ENCODE measurements around the gene EPX. TPM values are rescaled to one million over a fixed set of nuclear protein-coding genes. Genes with fewer than 3 reads are reported as not detected.

EPX gene
- total RNA-seq, 1 donor from 2014 or later, result not detected

- no peak for DNase-seq (ENCODE audit: low read depth)
- no peak overlapping the region for H3K4me3 ChIP-seq (ENCODE audit: low read depth, low read length)
- TF ChIP-seq CTCF (conservative IDR thresholded peaks at IDR 0.05; ENCODE audit: low read depth, low read length), result no peak
Observed at GRCh38 chr17:58247511-58248363, 55.2 kb downstream of the EPX start.

- H3K4me3 ChIP-seq (ENCODE audit: low read depth, low read length), result no peak overlapping the region
- TF ChIP-seq CTCF (conservative IDR thresholded peaks at IDR 0.05; ENCODE audit: low read depth, low read length), result no peak
- DNase-seq (ENCODE audit: low read depth), result no peak
Observed at GRCh38 chr17:58248955-58249269, 56.4 kb downstream of the EPX start.

DNA sequence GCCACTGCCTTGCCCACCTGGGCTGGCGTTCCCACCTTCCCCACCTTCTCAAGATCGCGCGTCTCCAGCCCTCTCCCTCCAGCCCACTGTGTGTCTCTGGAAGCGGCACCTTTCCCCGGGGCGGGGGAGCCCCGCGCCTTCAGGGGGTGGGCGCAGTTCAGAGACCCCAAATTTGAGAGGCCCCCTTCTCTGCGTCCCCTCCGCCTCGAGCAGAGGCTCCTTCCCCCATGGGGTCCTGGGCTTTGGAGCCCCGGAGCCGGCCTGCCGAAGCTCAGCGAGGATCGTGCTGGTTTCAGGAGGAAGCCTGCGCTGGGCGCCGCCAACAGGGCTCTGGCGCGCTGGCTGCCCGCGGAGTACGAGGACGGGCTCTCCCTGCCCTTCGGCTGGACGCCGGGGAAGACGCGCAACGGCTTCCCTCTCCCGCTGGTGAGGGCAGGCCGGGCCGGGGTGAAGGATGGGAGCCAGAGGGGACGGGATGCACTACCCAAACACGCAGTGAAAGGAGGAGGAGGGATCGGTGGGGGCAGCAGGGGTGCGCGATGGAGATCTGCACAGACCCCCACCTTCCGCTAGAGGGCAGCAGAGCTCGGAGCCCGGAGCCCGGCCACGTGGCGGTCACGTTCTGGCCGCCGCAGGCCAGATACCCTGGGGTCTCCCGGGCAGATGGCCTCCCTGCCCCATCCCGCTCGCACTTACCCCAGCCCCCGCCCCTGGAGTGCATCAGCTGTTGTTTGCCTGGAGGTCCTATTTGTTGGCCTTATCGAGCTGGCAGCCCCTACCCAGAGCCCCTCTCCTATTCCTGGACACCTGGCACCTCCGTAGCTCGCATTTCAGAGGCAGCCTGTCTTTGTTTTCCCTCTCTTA lies 57.0 kb downstream of the EPX start:
- DNase-seq (ENCODE audit: low read depth), result no peak
- H3K4me3 ChIP-seq (ENCODE audit: low read depth, low read length), result peak overlapping the region; percentile 54
- peak; percentile 79 for TF ChIP-seq CTCF (conservative IDR thresholded peaks at IDR 0.05; ENCODE audit: low read depth, low read length)

- DNase-seq (ENCODE audit: low read depth), result no peak
- H3K4me3 ChIP-seq (ENCODE audit: low read depth, low read length), result no peak overlapping the region
- no peak for TF ChIP-seq CTCF (conservative IDR thresholded peaks at IDR 0.05; ENCODE audit: low read depth, low read length)
Observed at GRCh38 chr17:58250344-58251011, 58.0 kb downstream of the EPX start.

GRCh38 chr17:58252141-58252540 lies 59.6 kb downstream of the EPX start:
- no peak for DNase-seq (ENCODE audit: low read depth)
- no peak overlapping the region for H3K4me3 ChIP-seq (ENCODE audit: low read depth, low read length)
- no peak for TF ChIP-seq CTCF (conservative IDR thresholded peaks at IDR 0.05; ENCODE audit: low read depth, low read length)

DNA sequence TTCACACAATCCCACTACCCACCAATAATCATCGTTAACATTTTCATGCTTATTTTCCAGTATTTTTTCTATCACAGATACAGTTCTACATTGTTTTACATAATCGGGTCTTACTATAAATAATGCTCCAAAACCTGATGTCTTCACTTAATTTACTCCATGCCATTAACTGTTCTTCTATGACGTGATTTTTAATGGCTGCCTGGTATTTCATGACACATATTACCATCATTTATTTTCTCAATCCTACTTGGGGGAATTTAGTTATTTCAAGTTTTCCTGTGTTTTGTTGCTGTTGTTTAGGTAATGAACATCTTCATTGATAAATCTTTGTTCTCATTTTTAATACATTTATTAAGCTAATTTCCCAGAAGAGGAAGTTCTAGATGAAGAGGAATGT lies 60.6 kb downstream of the EPX start:
- no peak for TF ChIP-seq CTCF (conservative IDR thresholded peaks at IDR 0.05; ENCODE audit: low read depth, low read length)
- no peak for DNase-seq (ENCODE audit: low read depth)
- no peak overlapping the region for H3K4me3 ChIP-seq (ENCODE audit: low read depth, low read length)

Other genes with a start within 250 kb of the EPX start
- gene CUEDC1, start 237.3 kb upstream of the EPX start, total RNA-seq, result 14.4 and 14.5 TPM in 2 replicates
- 54.6 and 64.0 TPM in 2 replicates for gene VEZF1, start 204.5 kb upstream of the EPX start, total RNA-seq
- gene SRSF1, start 185.5 kb upstream of the EPX start, total RNA-seq, result 293 and 299 TPM in 2 replicates
- 12.3 and 14.4 TPM in 2 replicates for gene DYNLL2, start 109.3 kb upstream of the EPX start, total RNA-seq
- not detected in 2 replicates for gene OR4D1, start 44.3 kb upstream of the EPX start, total RNA-seq
- gene OR4D2, start 25.7 kb upstream of the EPX start, total RNA-seq, result not detected in 2 replicates
- 10.9 and 16.1 TPM in 2 replicates for gene MKS1, start 26.5 kb downstream of the EPX start, total RNA-seq
- gene LPO, start 45.9 kb downstream of the EPX start, total RNA-seq, result not detected in 2 replicates
- not detected in 2 replicates for gene MPO, start 88.2 kb downstream of the EPX start, total RNA-seq
- gene TSPOAP1, start 136.1 kb downstream of the EPX start, total RNA-seq, result 0.87 and 3.5 TPM in 2 replicates
- 43.8 and 47.6 TPM in 2 replicates for gene SUPT4H1, start 159.5 kb downstream of the EPX start, total RNA-seq
- gene RNF43, start 224.8 kb downstream of the EPX start, total RNA-seq, result 0.22 and 1.7 TPM in 2 replicates

Data from epithelial cell of proximal tubule (primary cell).